Regular cardiac myocyte (primary cell): Measurements from ENCODE around the gene RGS11. TPM values are rescaled to one million over a fixed set of nuclear protein-coding genes. Genes with fewer than 3 reads are reported as not detected.

ENCODE experiments used
- total RNA-seq: library from RNA; depleted of rRNA; stranded (reverse); fragments of >200 nt; gene quantifications from 2 replicates; pipeline ENCODE4 v1.2.3, GENCODE V29; 2014

RGS11 gene
- total RNA-seq = 0.38 and 2.3 TPM in 2 replicates

DNA sequence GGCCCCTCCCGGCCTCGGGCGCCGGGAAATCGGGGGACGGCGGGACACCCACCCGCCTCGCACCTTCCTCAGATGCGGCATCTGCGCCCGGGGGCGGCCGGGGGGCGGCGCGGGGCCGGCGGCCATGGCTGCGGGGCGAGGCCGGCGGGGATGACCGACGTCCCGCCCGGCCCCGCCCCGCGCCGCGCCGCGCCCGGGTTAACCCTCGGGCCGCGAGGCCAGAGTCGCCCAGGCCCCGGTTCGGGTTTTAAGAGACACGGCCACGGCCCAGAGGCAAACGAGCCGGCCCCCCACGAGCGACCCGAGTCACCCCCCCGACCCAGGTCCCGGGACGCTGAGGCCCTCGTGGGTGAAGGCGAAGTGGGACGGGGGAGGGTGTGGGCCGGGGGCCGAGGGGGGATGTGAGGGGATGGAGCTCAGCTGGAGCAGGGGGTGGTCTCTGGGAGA is at the start of gene RGS11:
RGS11 (minus strand) TSS at position 159 of the 447 bp plus-strand sequence; CDS start at position 126, 33 bp downstream.

GRCh38 chr16:283033-283805 is 7.5 kb upstream of the RGS11 start, which contains the start of gene PDIA2:
TSS of gene PDIA2 (plus strand) at chr16:283164. CDS start at chr16:283170, 6 bp downstream.

GRCh38 chr16:280552-280951 is 4.8 kb upstream of the RGS11 start, which contains the start of gene ARHGDIG:
TSS of gene ARHGDIG (plus strand) at chr16:280591. CDS start at chr16:280681, 90 bp downstream.

GRCh38 chr16:234468-235305 is 41.1 kb downstream of the RGS11 start, which contains the start of gene FAM234A:
TSS of gene FAM234A (plus strand) at chr16:234821. CDS start at chr16:254414, 19,593 bp downstream.

GRCh38 chr16:228852-229730 is 46.7 kb downstream of the RGS11 start, which contains the start of gene LUC7L:
TSS of gene LUC7L (minus strand) at chr16:229449. CDS start at chr16:229339, 110 bp downstream.

Other genes starting within 250 kb of the RGS11 start
- gene POLR3K, start 222.3 kb downstream of the RGS11 start, total RNA-seq = 3.4 and 16.7 TPM in 2 replicates
- gene SNRNP25, start 222.1 kb downstream of the RGS11 start, total RNA-seq = 13.8 and 38.9 TPM in 2 replicates
- 24.8 and 31.4 TPM in 2 replicates for gene RHBDF1, start 203.3 kb downstream of the RGS11 start, total RNA-seq
- gene MPG, start 197.7 kb downstream of the RGS11 start, total RNA-seq = 169 and 224 TPM in 2 replicates
- gene NPRL3, start 137.3 kb downstream of the RGS11 start, total RNA-seq = 3.9 and 5.6 TPM in 2 replicates
- not detected in 2 replicates for gene HBZ, start 123.3 kb downstream of the RGS11 start, total RNA-seq
- not detected in 2 replicates for gene HBM, start 110.0 kb downstream of the RGS11 start, total RNA-seq
- gene HBA2, start 103.1 kb downstream of the RGS11 start, total RNA-seq = not detected in 2 replicates
- gene HBA1, start 99.3 kb downstream of the RGS11 start, total RNA-seq = not detected in 2 replicates
- 0.19 TPM in 1 of 2 replicates, not detected in the other for gene HBQ1, start 95.5 kb downstream of the RGS11 start, total RNA-seq
- gene LUC7L, start 46.5 kb downstream of the RGS11 start, total RNA-seq = 36.9 and 37.4 TPM in 2 replicates
- gene FAM234A, start 41.1 kb downstream of the RGS11 start, total RNA-seq = 61.0 and 91.3 TPM in 2 replicates
- 0.85 TPM in 1 of 2 replicates, not detected in the other for gene ARHGDIG, start 4.6 kb upstream of the RGS11 start, total RNA-seq
- 1.4 TPM in 1 of 2 replicates, not detected in the other for gene PDIA2, start 7.2 kb upstream of the RGS11 start, total RNA-seq
- 21.7 and 23.4 TPM in 2 replicates for gene AXIN1, start 76.8 kb upstream of the RGS11 start, total RNA-seq
- gene MRPL28, start 94.6 kb upstream of the RGS11 start, total RNA-seq = 44.3 and 110 TPM in 2 replicates
- gene PGAP6, start 106.0 kb upstream of the RGS11 start, total RNA-seq = 62.9 and 66.8 TPM in 2 replicates
- gene NME4, start 121.3 kb upstream of the RGS11 start, total RNA-seq = 56.1 and 80.3 TPM in 2 replicates
- 9.0 and 19.4 TPM in 2 replicates for gene DECR2, start 125.9 kb upstream of the RGS11 start, total RNA-seq
- gene RAB11FIP3, start 149.7 kb upstream of the RGS11 start, total RNA-seq = 11.3 and 12.8 TPM in 2 replicates